ENCODE data around the gene ZFP91. TPM values are rescaled to one million over a fixed set of nuclear protein-coding genes. Genes with fewer than 3 reads are reported as not detected.
A peak's percentile ranks its signal among the peaks of the same experiment; 100 is the strongest.

ZFP91 gene
- total RNA-seq, 1 experiment from 2014 or later, result 58.6 TPM

- no peaks in the 10 kb centered on the region for H3K9me3 ChIP-seq (ENCODE audit: control insufficient read depth in 1 of 2, insufficient read depth in 1 of 2, low read depth in 1 of 2, low read length in 2 of 2)
- peaks cover 63% of the 10 kb centered on the region for H3K79me2 ChIP-seq (ENCODE audit: insufficient read depth, low read length)
- H3K9me2 ChIP-seq (ENCODE audit: insufficient read depth), result no peaks in the 10 kb centered on the region
- H3K4me2 ChIP-seq (ENCODE audit: low read length), result peak overlapping the region; percentile 79
- no peaks in the 10 kb centered on the region for H3K36me3 ChIP-seq (ENCODE audit: control insufficient read depth in 1 of 2, insufficient read depth in 2 of 2, low read length in 2 of 2)
- peaks cover 15 to 23% of the 10 kb centered on the region in 2 experiments for H3K4me1 ChIP-seq (ENCODE audit: control insufficient read depth in 1 of 2, insufficient read depth in 2 of 2, low read length in 2 of 2)
- DNase-seq (ENCODE audit: low read depth, low spot score) (peak; percentile 78), ATAC-seq (peak; percentile 57)
- POLR2A ChIA-PET, result no interaction called here
- intact Hi-C loops (cut with micrococcal nuclease), result loop anchor here (5.0 kb wide), 6 partner anchors 38 to 912 kb away; partner anchors contain the start of genes FAM111A, MED19, TMX2 and ZDHHC5
- CTCF ChIA-PET, result interaction anchor here (1.1 to 3.2 kb wide), 3 partner anchors 12 to 50 kb away, joined by 4 to 21 read pairs (median 15); no protein-coding TSS in a partner anchor
- H2AFZ ChIP-seq (ENCODE audit: low read depth, low read length, poor library complexity, severe bottlenecking), result no peak overlapping the region
- BruUV-seq (replicated peaks), result no TSS peak
- H3K27me3 ChIP-seq (ENCODE audit: insufficient read depth, low read length), result no peaks in the 10 kb centered on the region
- peak overlapping the region; percentile 78 to 88 for H3K4me3 ChIP-seq (replicated peaks in 1 of 2; ENCODE audit: low read depth in 1 of 2, low read length in 2 of 2)
- H3K9ac ChIP-seq (ENCODE audit: low read length), result peak overlapping the region; percentile 93
- peak overlapping the region; percentile 97 for H3K27ac ChIP-seq (ENCODE audit: low read depth, low read length)
- RAD21 ChIA-PET (ENCODE audit: low non-redundant PET in 1 of 2, low total read pairs in 2 of 2, uncharacterized antibody in 2 of 2, unreplicated experiment in 2 of 2), result no interaction called here
- H4K20me1 ChIP-seq (ENCODE audit: insufficient read depth), result peaks cover 8% of the 10 kb centered on the region; the same call in 1 of the 2 replicates
- peak; percentile 69 for TF ChIP-seq YY1 (IDR thresholded peaks at IDR 0.05; ENCODE audit: extremely low read depth, insufficient replicate concordance, low read depth, low read length)
- TF ChIP-seq POLR2A (IDR thresholded peaks at IDR 0.05; ENCODE audit: borderline replicate concordance, extremely low read depth, insufficient read depth, insufficient read length), result peak; percentile 37
- no peak for TF ChIP-seq ZBTB33 (IDR thresholded peaks at IDR 0.05; ENCODE audit: extremely low read depth, insufficient replicate concordance, low read length)
- no peak for TF ChIP-seq REST (IDR thresholded peaks at IDR 0.05; ENCODE audit: low read depth)
- TF ChIP-seq POLR2AphosphoS5 (IDR thresholded peaks at IDR 0.05; ENCODE audit: low read depth, low read length), result peak; percentile 78
- no peak for TF ChIP-seq FOSL1 (IDR thresholded peaks at IDR 0.05; ENCODE audit: low read depth)
- TF ChIP-seq ZNF274 (IDR thresholded peaks at IDR 0.05; ENCODE audit: low read depth, low read length), result no peak
- TF ChIP-seq ELF1 (IDR thresholded peaks at IDR 0.05; ENCODE audit: borderline replicate concordance, low read depth), result no peak
- peak; percentile 54 for TF ChIP-seq SP1 (IDR thresholded peaks at IDR 0.05; ENCODE audit: low read depth)
- peak; percentile 88 for TF ChIP-seq ZFX (IDR thresholded peaks at IDR 0.05)
- no peak for TF ChIP-seq RAD21 (IDR thresholded peaks at IDR 0.05; ENCODE audit: low read depth)
- peak; percentile 86 for TF ChIP-seq SIN3A (IDR thresholded peaks at IDR 0.05; ENCODE audit: low read depth)
- TF ChIP-seq EZH2phosphoT487 (IDR thresholded peaks at IDR 0.05; ENCODE audit: borderline replicate concordance), result no peak
- no peak for TF ChIP-seq EZH2 (IDR thresholded peaks at IDR 0.05)
- TF ChIP-seq CEBPB (IDR thresholded peaks at IDR 0.05; ENCODE audit: low read depth), result no peak
- no peak for TF ChIP-seq JUND (IDR thresholded peaks at IDR 0.05)
- TF ChIP-seq ATF3 (IDR thresholded peaks at IDR 0.05), result no peak
- peak; percentile 56; the same call in 1 of the 2 replicates for TF ChIP-seq SRF (IDR thresholded peaks at IDR 0.05; ENCODE audit: low read depth)
- TF ChIP-seq MAX (IDR thresholded peaks at IDR 0.05), result peak; percentile 98
- peak; percentile 77; the same call in 1 of the 2 replicates for TF ChIP-seq CBX3 (IDR thresholded peaks at IDR 0.05; ENCODE audit: low read depth)
Observed at GRCh38 chr11:58579192-58580129, 598 bp downstream of the ZFP91 start.
